GM19438 (cell line): Measurements from ENCODE around the gene RHEB.

ENCODE experiments used
- ATAC-seq: cut with Tn5 transposase; IDR thresholded peaks from one replicate; pipeline ENCODE4 v1.9.1; 2021; ENCODE audit warnings: low read depth; ENCODE audit not compliant: unreplicated experiment

The RHEB gene

GRCh38 chr7:151423226-151423625, 96.5 kb downstream of the RHEB start:
- no peak for ATAC-seq

- no peak for ATAC-seq
Observed at GRCh38 chr7:151422212-151422611, 97.5 kb downstream of the RHEB start.

- ATAC-seq: no peak
Observed at GRCh38 chr7:151420144-151420543, 99.6 kb downstream of the RHEB start.

- no peak for ATAC-seq
Observed at GRCh38 chr7:151416941-151417315, 102.8 kb downstream of the RHEB start.

- no peak for ATAC-seq
Observed at GRCh38 chr7:151416112-151416940, 103.4 kb downstream of the RHEB start.
